K562 (cell line): ENCODE results near the gene OSBP2. TPM values are rescaled to one million over a fixed set of nuclear protein-coding genes. Genes with fewer than 3 reads are reported as not detected.
A peak's percentile ranks its signal among the peaks of the same experiment; 100 is the strongest.

Experiments used
- ATAC-seq: fragments of 200-7000 bp; cut with Tn5 transposase; 3 replicates; pipeline ENCODE4 v1.9.1; 2020; ENCODE audit warnings: moderate library complexity
- BruUV-seq: library from RNA; stranded (reverse); fragments of 400-500 nt; replicated peaks from 2 replicates; lab custom pipeline; 2021; lab: Mats Ljungman, UMichigan
- CTCF ChIA-PET: fragments of 300-600 bp; formaldehyde crosslinking; extraction: SDS; loops from one replicate; lab custom pipeline; 2021; ENCODE audit warnings: low intra/inter-chr PET ratio; lab: Yijun Ruan, JAX
- POLR2A ChIA-PET: fragments of 300-600, 350-650 bp; sonication (Branson Sonifier 250); formaldehyde crosslinking; extraction: SDS; loops from one replicate; lab custom pipeline; 2021; ENCODE audit warnings: antibody characterized with exemption, inconsistent platforms; lab: Yijun Ruan, JAX
- DNase-seq, 4 experiments: peaks; one replicate each; pipeline versions ENCODE4 v3.0.0 to v3.0.0-alpha.2; 2011 to 2018; ENCODE audit warnings: low spot score in 3 of 4, mixed read lengths in 3 of 4; ENCODE audit errors: extremely low read depth in 1 of 4
- FAIRE-seq: peaks from 2 replicates; lab custom pipeline; 2011; peaks lifted over from hg19 to GRCh38; lab: Jason Lieb, UNC
- H2AFZ ChIP-seq: 2 replicates; pipeline ENCODE4 v1.6.0; 2011; ENCODE audit warnings: low read depth, low read length, control low read depth, inconsistent platforms
- H3K27ac ChIP-seq: fragments of 200-600 bp; 3 replicates; pipeline ENCODE4 v1.8.0; 2011; ENCODE audit warnings: low read depth, mild to moderate bottlenecking, control low read depth, inconsistent platforms, low read length, moderate library complexity, mixed read lengths; ENCODE audit errors: extremely low read depth
- H3K27me3 ChIP-seq, 2 experiments: fragments of 300-600 bp in 1 of 2; 2 replicates in 1 of 2; 3 replicates in 1 of 2; pipeline versions ENCODE4 v1.6.0 to v1.8.0; 2011; ENCODE audit warnings: inconsistent platforms in 2 of 2, low read length in 2 of 2, mild to moderate bottlenecking in 1 of 2, mixed read lengths in 1 of 2, moderate library complexity in 1 of 2; ENCODE audit not compliant: control insufficient read depth in 2 of 2, insufficient read depth in 2 of 2
- H3K36me3 ChIP-seq: fragments of 300-600 bp; 3 replicates; pipeline ENCODE4 v1.8.0; 2011; ENCODE audit warnings: mild to moderate bottlenecking, low read length, inconsistent platforms; ENCODE audit not compliant: control insufficient read depth, insufficient read depth
- H3K4me1 ChIP-seq, 2 experiments: fragments of 200-600 bp in 1 of 2; replicated peaks in 1 of 2; 2 replicates in 1 of 2; 3 replicates in 1 of 2; pipeline versions ENCODE4 v1.5.1 to v1.8.0; 2011; ENCODE audit warnings: inconsistent platforms in 2 of 2, low read length in 2 of 2, mild to moderate bottlenecking in 1 of 2, mixed read lengths in 1 of 2, moderate library complexity in 1 of 2; ENCODE audit not compliant: control insufficient read depth in 2 of 2, insufficient read depth in 2 of 2
- H3K4me2 ChIP-seq: 2 replicates; pipeline ENCODE4 v1.6.1; 2011; ENCODE audit warnings: low read length, control low read depth, inconsistent platforms, mixed read lengths; ENCODE audit not compliant: insufficient read depth
- H3K4me3 ChIP-seq: fragments of 200-600 bp; sonication (generic), shearing (Covaris generic); 2 replicates; pipeline ENCODE4 v1.5.1; 2016; ENCODE audit warnings: control low read depth, inconsistent platforms
- H3K79me2 ChIP-seq: fragments of 200-600 bp; 3 replicates; pipeline ENCODE4 v1.8.0; 2011; ENCODE audit warnings: low read length, inconsistent platforms; ENCODE audit not compliant: control insufficient read depth, insufficient read depth
- H3K9ac ChIP-seq, 2 experiments: 2 replicates each; pipeline versions ENCODE4 v1.6.0 to v1.6.1; 2011; ENCODE audit warnings: low read depth in 2 of 2, low read length in 2 of 2, control low read depth in 1 of 2, inconsistent platforms in 1 of 2, mild to moderate bottlenecking in 1 of 2, mixed read lengths in 1 of 2; ENCODE audit not compliant: insufficient read depth in 1 of 2
- H3K9me1 ChIP-seq: one replicate; pipeline ENCODE4 v1.6.0; 2011; ENCODE audit warnings: inconsistent platforms, mild to moderate bottlenecking, low read length, moderate library complexity; ENCODE audit not compliant: control insufficient read depth, insufficient read depth
- H3K9me3 ChIP-seq: replicated peaks from 2 replicates; pipeline ENCODE4 v1.5.1; 2011; ENCODE audit warnings: low read depth, low read length, inconsistent platforms; ENCODE audit not compliant: control insufficient read depth, insufficient read depth
- H4K20me1 ChIP-seq: replicated peaks from 2 replicates; pipeline ENCODE4 v1.6.1; 2011; ENCODE audit warnings: low read length, inconsistent platforms, mixed read lengths; ENCODE audit not compliant: control insufficient read depth, insufficient read depth
- BRF1 ChIP-seq: IDR thresholded peaks from 3 replicates; pipeline ENCODE4 v1.6.1; 2011; ENCODE audit warnings: borderline replicate concordance, mild to moderate bottlenecking; ENCODE audit not compliant: insufficient read length; ENCODE audit errors: extremely low read depth
- CTCFL ChIP-seq: IDR thresholded peaks from 2 replicates; pipeline ENCODE4 v1.6.1; 2011; ENCODE audit warnings: borderline replicate concordance, low read depth, mild to moderate bottlenecking, moderate library complexity, low read length; ENCODE audit not compliant: insufficient read depth, poor library complexity, severe bottlenecking
- MTA3 ChIP-seq: fragments of 450-650 bp; formaldehyde crosslinking; IDR thresholded peaks from 2 replicates; pipeline ENCODE4 v1.6.1; 2017; ENCODE audit warnings: mild to moderate bottlenecking, borderline replicate concordance
- NFIC ChIP-seq: fragments of 450-650 bp; IDR thresholded peaks from 2 replicates; pipeline ENCODE4 v1.6.1; 2017; ENCODE audit warnings: mild to moderate bottlenecking, inconsistent platforms
- PHB ChIP-seq: fragments of 250-450 bp; sonication (Bioruptor Pico); IDR thresholded peaks from 2 replicates; pipeline ENCODE4 v1.5.0; 2021
- STAG1 ChIP-seq: sonication (generic); formaldehyde crosslinking; IDR thresholded peaks from 2 replicates; pipeline ENCODE4 v1.5.0; 2020; ENCODE audit warnings: missing genetic modification reagents, borderline replicate concordance
- ZNF184 ChIP-seq: sonication (generic); formaldehyde crosslinking; IDR thresholded peaks from 2 replicates; pipeline ENCODE4 v1.5.0; 2020; ENCODE audit warnings: missing genetic modification reagents
- ZNF584 ChIP-seq: fragments of 200-800 bp; sonication (Bioruptor generic); IDR thresholded peaks from 2 replicates; pipeline ENCODE4 v1.6.1; 2016; ENCODE audit warnings: low read depth, mild to moderate bottlenecking, missing genetic modification characterization, missing compliant biosample characterization
- WGBS: fragments of 100-300 bp; shearing (Covaris generic); methylation state at CpG from one replicate; pipeline ENCODE4 v1.1.6; 2016; ENCODE audit warnings: low coverage, mixed read lengths; ENCODE audit not compliant: insufficient coverage; ENCODE audit errors: missing lambda C conversion rate; 5-methylcytosine and 5-hydroxymethylcytosine counted together
- in situ Hi-C: fragments of 300-500 bp; cut with MboI; formaldehyde crosslinking; loops from 4 replicates; pipeline ENCODE4 v1.15.0; 2018; ENCODE audit warnings: inconsistent platforms, mixed read lengths
- intact Hi-C: fragments of 100-400 bp; cut with micrococcal nuclease; formaldehyde crosslinking; loops from 2 replicates; pipeline ENCODE4 v1.14.2; 2022
- polyA plus RNA-seq, 8 experiments: library from polyadenylated mRNA; depleted of rRNA in 4 of 8; stranded (reverse) in 5 of 8; unstranded in 3 of 8; fragments of >200 nt; fragmentation: Nextera tagmentation in 2 of 8; fragmentation: Illumina TruSeq in 1 of 8; extraction: Ambion mirVana in 2 of 8; extraction: Trizol in 1 of 8; gene quantifications; 2 replicates each; pipeline versions ENCODE4 v1.2.1 to v1.2.3, GENCODE V29; 2011 to 2014; ENCODE audit warnings: inconsistent platforms in 1 of 8, missing spikeins in 1 of 8
- total RNA-seq, 7 experiments: library from RNA; depleted of rRNA in 6 of 7; stranded (reverse); fragments of >200 nt in 6 of 7; fragmentation: Illumina TruSeq in 2 of 7; extraction: Trizol in 2 of 7; gene quantifications; 2 replicates each; pipeline versions ENCODE4 v1.2.1 to v1.2.3, GENCODE V29; 2011 to 2021; ENCODE audit warnings: low replicate concordance in 1 of 7

The OSBP2 gene
- total and polyA plus RNA-seq, 9 of the 15 experiments (the other 6 are each of a cell fraction or from before 2014, with no cell fraction given), result 0.52 to 29.5 (median 21.6) TPM

- BruUV-seq, result no TSS peak
- Histone ChIP-seq H3K79me2 (no peaks in the 10 kb centered on the region), H3K36me3 (no peaks in the 10 kb centered on the region), H3K27me3 (no peaks in the 10 kb centered on the region), H3K9me3 (no peaks in the 10 kb centered on the region), H3K4me2 (peak overlapping the region; percentile 60; the same call in 1 of the 2 replicates), H4K20me1 (no peaks in the 10 kb centered on the region), H3K4me1 (peaks cover 8 to 24% of the 10 kb centered on the region in 2 experiments; a peak in 4 of 5 replicates), H2AFZ (peak overlapping the region; percentile 79; the same call in 1 of the 2 replicates), H3K9ac (peak overlapping the region in 1 of 2 experiments; percentile 87; a peak in 2 of 4 replicates), H3K9me1 (no peaks in the 10 kb centered on the region), H3K27ac (no peak overlapping the region), H3K4me3 (no peak overlapping the region)
- WGBS, result 78% methylated on average over 12 of the region's 15 CpGs
- in situ Hi-C loops, result no loop called here
- FAIRE-seq, result no peak
- ChIA-PET POLR2A (interaction anchor here (1.5 kb wide), 1 partner anchor 17 kb away, joined by 4 read pairs; no protein-coding TSS in a partner anchor), CTCF (no interaction called here)
- no peak for DNase-seq
- intact Hi-C loops, result no loop called here
- no peak for ATAC-seq
- TF ChIP-seq ZNF184 (CRISPR knock-in tag) (no peak), BRF1 (no peak), STAG1 (no peak), CTCFL (no peak), MTA3 (no peak), PHB (CRISPR knock-in tag) (no peak), ZNF584 (CRISPR knock-in tag) (no peak), NFIC (peak; percentile 76)
Observed at GRCh38 chr22:30695351-30695851, 727 bp downstream of the OSBP2 start.
